Bronchial epithelial cell (primary cell): ENCODE measurements around the gene TAF1B. TPM values are rescaled to one million over a fixed set of nuclear protein-coding genes. Genes with fewer than 3 reads are reported as not detected.

Source experiments
- DNase-seq: peaks from one replicate; pipeline ENCODE4 v3.0.0-alpha.2; 2010; ENCODE audit warnings: low read depth
- FAIRE-seq: peaks from 2 replicates; lab custom pipeline; 2011; peaks lifted over from hg19 to GRCh38; lab: Jason Lieb, UNC
- H3K27me3 ChIP-seq: 2 replicates; pipeline ENCODE4 v1.5.1; 2011; ENCODE audit warnings: low read length; ENCODE audit not compliant: control insufficient read depth, insufficient read depth
- H3K36me3 ChIP-seq: 2 replicates; pipeline ENCODE4 v1.5.1; 2011; ENCODE audit warnings: low read length; ENCODE audit not compliant: control insufficient read depth, insufficient read depth
- H3K4me3 ChIP-seq: 2 replicates; pipeline ENCODE4 v1.5.1; 2011; ENCODE audit warnings: mild to moderate bottlenecking, low read depth, low read length, control low read depth
- total RNA-seq: library from RNA; depleted of rRNA; stranded (reverse); fragments of >200 nt; gene quantifications from 2 replicates; pipeline ENCODE4 v1.2.1, GENCODE V29; 2014
- TF ChIP-seq, protein P1 (sequence below): IDR thresholded peaks from 2 replicates; pipeline ENCODE4 v1.5.1; 2011; ENCODE audit warnings: mild to moderate bottlenecking, moderate library complexity, low read length, control low read depth, inconsistent platforms; ENCODE audit not compliant: insufficient read depth, severe bottlenecking

TAF1B gene
- total RNA-seq, 1 donor from 2014 or later, result 28.7 TPM

- DNase-seq (no peak), FAIRE-seq (no peak)
- TF ChIP-seq, protein P1, sequence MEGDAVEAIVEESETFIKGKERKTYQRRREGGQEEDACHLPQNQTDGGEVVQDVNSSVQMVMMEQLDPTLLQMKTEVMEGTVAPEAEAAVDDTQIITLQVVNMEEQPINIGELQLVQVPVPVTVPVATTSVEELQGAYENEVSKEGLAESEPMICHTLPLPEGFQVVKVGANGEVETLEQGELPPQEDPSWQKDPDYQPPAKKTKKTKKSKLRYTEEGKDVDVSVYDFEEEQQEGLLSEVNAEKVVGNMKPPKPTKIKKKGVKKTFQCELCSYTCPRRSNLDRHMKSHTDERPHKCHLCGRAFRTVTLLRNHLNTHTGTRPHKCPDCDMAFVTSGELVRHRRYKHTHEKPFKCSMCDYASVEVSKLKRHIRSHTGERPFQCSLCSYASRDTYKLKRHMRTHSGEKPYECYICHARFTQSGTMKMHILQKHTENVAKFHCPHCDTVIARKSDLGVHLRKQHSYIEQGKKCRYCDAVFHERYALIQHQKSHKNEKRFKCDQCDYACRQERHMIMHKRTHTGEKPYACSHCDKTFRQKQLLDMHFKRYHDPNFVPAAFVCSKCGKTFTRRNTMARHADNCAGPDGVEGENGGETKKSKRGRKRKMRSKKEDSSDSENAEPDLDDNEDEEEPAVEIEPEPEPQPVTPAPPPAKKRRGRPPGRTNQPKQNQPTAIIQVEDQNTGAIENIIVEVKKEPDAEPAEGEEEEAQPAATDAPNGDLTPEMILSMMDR, result no peak
- H3K27me3 ChIP-seq, result no peaks in the 10 kb centered on the region
- no peak overlapping the region for H3K4me3 ChIP-seq
- peaks cover 9% of the 10 kb centered on the region for H3K36me3 ChIP-seq
Measured at GRCh38 chr2:9973690-9974089, 130.4 kb downstream of the TAF1B start.

GRCh38 chr2:9974343-9974742 lies 131.1 kb downstream of the TAF1B start:
- no peak overlapping the region for H3K4me3 ChIP-seq
- TF ChIP-seq, protein P1, result no peak
- H3K36me3 ChIP-seq, result peaks cover 9% of the 10 kb centered on the region
- FAIRE-seq (no peak), DNase-seq (no peak)
- H3K27me3 ChIP-seq, result no peaks in the 10 kb centered on the region

GRCh38 chr2:9975328-9975727 lies 132.1 kb downstream of the TAF1B start:
- Histone ChIP-seq H3K4me3 (no peak overlapping the region), H3K36me3 (peaks cover 9% of the 10 kb centered on the region), H3K27me3 (no peaks in the 10 kb centered on the region)
- FAIRE-seq (no peak), DNase-seq (peak; percentile 47)
- TF ChIP-seq, protein P1, result no peak

GRCh38 chr2:9975805-9976447 lies 132.7 kb downstream of the TAF1B start:
- Histone ChIP-seq H3K27me3 (no peaks in the 10 kb centered on the region), H3K36me3 (peaks cover 9% of the 10 kb centered on the region), H3K4me3 (no peak overlapping the region)
- DNase-seq (peak; percentile 99), FAIRE-seq (peak; percentile 52)
- TF ChIP-seq, protein P1, result no peak

- H3K27me3 ChIP-seq, result no peaks in the 10 kb centered on the region
- DNase-seq (no peak), FAIRE-seq (no peak)
- peaks cover 2% of the 10 kb centered on the region for H3K36me3 ChIP-seq
- no peak overlapping the region for H3K4me3 ChIP-seq
- TF ChIP-seq, protein P1, result no peak
Measured at GRCh38 chr2:9979977-9980376, 136.7 kb downstream of the TAF1B start.

GRCh38 chr2:9980520-9980919 lies 137.2 kb downstream of the TAF1B start:
- FAIRE-seq (no peak), DNase-seq (no peak)
- H3K36me3 ChIP-seq, result peaks cover 2% of the 10 kb centered on the region
- TF ChIP-seq, protein P1, result no peak
- no peaks in the 10 kb centered on the region for H3K27me3 ChIP-seq
- H3K4me3 ChIP-seq, result no peak overlapping the region
